GM10248 (cell line): ENCODE data around the gene FGFRL1.

Experiments
- CTCF ChIA-PET: fragments of 300-600 bp; sonication (Branson Sonifier 250); formaldehyde crosslinking; extraction: SDS; loops from one replicate; lab custom pipeline; 2021; ENCODE audit warnings: antibody characterized with exemption; lab: Yijun Ruan, JAX
- POLR2A ChIA-PET: fragments of 350-650 bp; sonication (Branson Sonifier 250); formaldehyde crosslinking; extraction: SDS; loops from one replicate; lab custom pipeline; 2020; ENCODE audit warnings: antibody characterized with exemption; lab: Yijun Ruan, JAX
- DNase-seq: peaks from one replicate; pipeline ENCODE4 v3.0.0; 2012; ENCODE audit errors: extremely low spot score
- CTCF ChIP-seq: IDR thresholded peaks from 2 replicates; pipeline ENCODE4 v1.5.1; 2012; ENCODE audit warnings: mild to moderate bottlenecking, low read depth; ENCODE audit errors: extremely low read depth, missing control alignments, control extremely low read depth

The FGFRL1 gene

GRCh38 chr4:1028574-1029220 is 17.3 kb downstream of the FGFRL1 start:
- ChIA-PET CTCF (no interaction called here), POLR2A (no interaction called here)
- TF ChIP-seq CTCF = no peak
- DNase-seq = no peak

- POLR2A ChIA-PET = no interaction called here
- CTCF ChIA-PET = no interaction called here
- DNase-seq = no peak
- TF ChIP-seq CTCF = no peak
These were observed 18.1 kb downstream of the FGFRL1 start for GRCh38 chr4:1029529-1029928.

DNA sequence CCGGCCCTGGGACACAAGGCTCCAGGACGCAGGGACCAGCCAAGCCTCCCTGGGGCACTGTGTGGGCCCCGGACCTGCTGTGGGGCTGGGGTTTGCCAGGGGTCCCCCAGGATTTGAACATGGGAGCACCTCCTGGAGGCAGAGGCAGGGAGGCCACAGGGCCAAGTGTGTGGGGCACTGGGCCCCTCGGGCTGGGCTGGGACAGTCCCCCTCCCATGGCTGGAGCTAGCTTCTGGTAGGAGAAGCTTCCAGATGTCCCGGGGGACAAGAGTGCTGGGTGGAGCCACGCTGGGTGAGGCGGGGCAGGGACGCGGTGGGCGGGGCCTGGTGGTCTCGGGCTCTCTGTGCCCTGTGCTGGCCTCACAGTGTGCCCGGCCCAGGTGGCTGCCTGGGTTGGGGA is 18.6 kb downstream of the FGFRL1 start:
- CTCF ChIA-PET = no interaction called here
- DNase-seq = no peak
- no peak for TF ChIP-seq CTCF
- POLR2A ChIA-PET = no interaction called here

GRCh38 chr4:1030559-1030958 is 19.1 kb downstream of the FGFRL1 start:
- POLR2A ChIA-PET = no interaction called here
- CTCF ChIA-PET = no interaction called here
- TF ChIP-seq CTCF = no peak
- DNase-seq = no peak

DNA sequence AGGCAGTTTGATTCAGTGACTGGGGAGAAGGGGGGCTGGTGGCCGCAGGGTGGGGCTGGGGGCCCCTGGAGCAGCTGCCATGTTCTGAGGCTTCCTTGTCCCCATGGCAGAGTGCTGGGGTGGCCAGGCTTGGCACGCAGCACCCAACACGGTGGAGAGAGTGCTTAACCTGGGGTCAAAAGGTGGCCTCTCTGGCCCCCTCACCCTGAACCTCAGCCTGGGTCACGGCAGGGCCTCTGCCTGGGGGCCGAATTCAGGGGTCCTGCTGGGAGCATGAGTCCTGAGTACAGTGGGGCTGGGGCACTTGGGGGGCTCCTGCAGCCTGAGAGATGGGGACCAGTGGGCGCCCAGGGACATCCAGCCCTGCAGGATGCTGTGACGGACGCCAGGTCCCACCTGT is 19.9 kb downstream of the FGFRL1 start:
- TF ChIP-seq CTCF = no peak
- POLR2A ChIA-PET = no interaction called here
- CTCF ChIA-PET = no interaction called here
- DNase-seq = no peak

DNA sequence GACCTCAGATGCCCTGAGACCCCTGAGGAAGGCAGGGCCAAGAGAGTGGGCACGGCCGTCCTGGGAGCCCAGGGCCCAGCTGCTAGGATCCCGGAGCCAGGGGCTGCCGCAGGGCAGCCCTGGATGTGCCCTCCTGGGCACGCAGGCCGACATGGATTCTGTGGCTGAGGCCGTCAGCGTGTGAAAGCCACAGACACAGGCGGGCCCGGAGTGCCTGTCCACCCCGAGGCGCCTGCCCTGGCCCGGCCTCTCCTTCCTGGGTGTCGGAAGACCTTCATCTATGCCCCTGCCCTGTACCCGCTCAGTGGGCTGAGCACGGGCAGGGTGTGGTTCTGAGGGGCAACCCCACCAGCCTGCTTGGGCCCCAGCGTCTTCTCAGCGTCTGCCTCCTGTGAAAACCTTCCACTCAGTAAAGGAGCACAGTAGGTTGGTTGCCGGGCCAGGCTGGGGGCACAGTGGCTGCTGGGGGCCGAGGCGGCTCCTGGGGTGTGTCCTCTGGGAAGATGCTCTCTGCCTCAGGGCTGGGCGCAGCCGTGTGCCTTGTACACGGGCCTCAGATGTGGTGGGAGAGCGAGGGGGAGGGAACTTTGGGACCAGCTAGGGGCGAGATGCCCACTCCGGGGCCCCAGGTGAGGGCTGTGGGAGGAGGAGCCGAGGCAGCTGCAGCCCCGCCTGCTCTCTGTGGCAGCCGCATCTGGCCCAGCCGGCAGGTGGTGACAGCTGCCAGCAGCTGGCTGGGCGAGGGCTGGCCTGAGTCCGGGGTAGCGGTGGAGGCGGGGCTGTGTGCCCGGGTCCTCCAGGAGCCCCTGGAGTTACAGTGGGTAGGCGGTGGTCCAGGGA is 20.8 kb downstream of the FGFRL1 start:
- POLR2A ChIA-PET = no interaction called here
- TF ChIP-seq CTCF = no peak
- CTCF ChIA-PET = no interaction called here
- DNase-seq = no peak
